NCI-H2171 (cell line): ENCODE results near the gene S100A11.

Experiments used
- DNase-seq: peaks from one replicate; lab custom pipeline; 2025; lab: John Stamatoyannopoulos, UW

Gene S100A11

DNA sequence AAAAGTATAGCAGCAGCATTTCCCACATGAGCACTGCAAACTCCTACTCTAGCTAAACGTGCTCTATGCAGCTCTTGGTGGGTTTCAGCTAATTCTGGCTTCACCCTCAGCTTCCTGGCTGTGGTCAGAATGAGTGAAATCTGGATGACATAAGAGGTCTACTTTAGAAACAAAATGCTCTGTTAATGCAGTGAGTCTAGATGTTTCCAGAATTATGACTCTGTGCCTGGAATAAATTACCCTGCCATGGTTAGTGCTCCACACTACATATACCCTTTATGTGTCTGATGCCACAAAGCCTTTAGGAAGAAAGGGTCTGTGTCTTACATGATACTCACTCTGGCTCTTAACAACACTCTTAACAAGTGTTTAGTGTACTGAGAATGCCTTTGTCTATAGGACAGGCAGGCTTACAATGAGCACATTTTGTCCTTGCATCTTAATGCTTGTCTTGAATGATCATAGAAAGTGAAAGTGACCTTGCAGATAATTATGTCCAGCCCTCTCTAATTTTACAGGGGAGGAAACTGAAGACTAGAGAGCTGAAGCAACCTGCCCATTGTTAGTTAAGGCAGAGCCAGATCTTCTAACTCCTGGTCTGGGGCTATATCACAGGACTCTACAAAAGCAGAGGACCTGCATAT is 52.4 kb downstream of the S100A11 start:
- DNase-seq, result no peak
